ENCODE data around the gene NECAB3.

NECAB3 gene

DNA sequence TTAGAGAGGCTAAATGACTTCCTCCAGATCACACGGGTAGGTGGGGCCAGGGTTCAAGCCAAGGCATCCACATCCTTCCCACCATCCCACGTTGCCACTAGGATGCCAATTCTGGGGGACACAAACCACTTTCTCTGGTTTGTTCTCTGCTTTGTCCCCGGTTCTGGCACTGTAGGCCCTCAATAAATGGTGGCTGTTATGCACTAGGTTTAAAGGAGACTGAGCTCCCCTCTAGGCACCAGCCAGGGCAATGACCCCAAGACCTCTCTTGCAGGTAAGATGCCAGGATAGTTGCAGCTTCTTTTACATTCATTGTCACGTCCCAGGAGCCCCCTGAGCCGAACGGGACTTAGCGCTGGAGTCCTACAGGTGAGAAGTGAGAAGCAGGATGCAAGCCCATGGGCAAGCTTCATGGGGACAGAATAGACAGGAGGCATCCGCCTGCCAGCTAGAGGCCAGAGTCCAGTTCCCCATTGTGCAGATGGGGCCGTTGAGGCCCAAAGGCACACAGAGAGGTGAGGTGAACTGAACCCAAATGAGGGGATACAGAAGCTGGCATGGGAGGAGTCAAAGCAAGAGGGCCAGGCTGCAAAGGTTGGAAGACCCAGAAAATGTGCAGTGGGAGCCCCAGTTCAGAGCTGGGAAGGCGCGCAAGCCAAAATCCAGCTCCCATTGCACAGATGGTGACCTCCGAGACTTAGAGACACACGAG lies 45.2 kb upstream of the NECAB3 start:
- DNase-seq, result no peak
- H3K9me3 ChIP-seq (replicated peaks; ENCODE audit: insufficient read depth, low read length), result no peaks in the 10 kb centered on the region
- peaks cover 7% of the 10 kb centered on the region; the same call in 1 of the 2 replicates for H3K4me1 ChIP-seq (ENCODE audit: low read length)
- peak overlapping the region; percentile 33; the same call in 1 of the 2 replicates for H3K27ac ChIP-seq (ENCODE audit: low read length)
- no peaks in the 10 kb centered on the region for H3K9me2 ChIP-seq (replicated peaks; ENCODE audit: insufficient read depth, low read length)
- no peaks in the 10 kb centered on the region for H4K20me1 ChIP-seq (ENCODE audit: insufficient read depth, low read length)
- peak overlapping the region; percentile 95 for H3K4me2 ChIP-seq (ENCODE audit: low read depth, low read length)
- H3K36me3 ChIP-seq (replicated peaks; ENCODE audit: insufficient read depth, low read length), result no peaks in the 10 kb centered on the region
- no peak for TF ChIP-seq CTCF (IDR thresholded peaks at IDR 0.05; ENCODE audit: low read length)
- no peak for TF ChIP-seq EZH2phosphoT487 (IDR thresholded peaks at IDR 0.05; ENCODE audit: low read length)
- no peak for TF ChIP-seq EZH2 (optimal IDR thresholded peaks at IDR 0.05; ENCODE audit: low read depth, low read length)
- no peaks in the 10 kb centered on the region for H3F3A ChIP-seq (ENCODE audit: insufficient read depth, low read length)
- peak overlapping the region; percentile 92 for H3K4me3 ChIP-seq (ENCODE audit: low read length)
- H3K9ac ChIP-seq (ENCODE audit: low read length), result peak overlapping the region; percentile 71
- H3K27me3 ChIP-seq (replicated peaks; ENCODE audit: insufficient read depth, low read length), result no peaks in the 10 kb centered on the region
- peak overlapping the region; percentile 98 for H2AFZ ChIP-seq (ENCODE audit: low read length)
- peaks cover 21% of the 10 kb centered on the region for H3K79me2 ChIP-seq (ENCODE audit: low read length)

GRCh38 chr20:33716498-33716897 lies 42.3 kb upstream of the NECAB3 start:
- H3K27ac ChIP-seq (ENCODE audit: low read length), result no peak overlapping the region
- no peak overlapping the region for H3K9ac ChIP-seq (ENCODE audit: low read length)
- no peaks in the 10 kb centered on the region for H4K20me1 ChIP-seq (ENCODE audit: insufficient read depth, low read length)

GRCh38 chr20:33713865-33714367 lies 39.7 kb upstream of the NECAB3 start:
- H3K27me3 ChIP-seq (replicated peaks; ENCODE audit: insufficient read depth, low read length), result no peaks in the 10 kb centered on the region
- H3K79me2 ChIP-seq (ENCODE audit: low read length), result peaks cover 10% of the 10 kb centered on the region
- H3F3A ChIP-seq (ENCODE audit: insufficient read depth, low read length), result no peaks in the 10 kb centered on the region
- H3K36me3 ChIP-seq (replicated peaks; ENCODE audit: insufficient read depth, low read length), result no peaks in the 10 kb centered on the region
- no peaks in the 10 kb centered on the region for H3K9me2 ChIP-seq (replicated peaks; ENCODE audit: insufficient read depth, low read length)
- H4K20me1 ChIP-seq (ENCODE audit: insufficient read depth, low read length), result no peaks in the 10 kb centered on the region
- no peak overlapping the region for H3K27ac ChIP-seq (ENCODE audit: low read length)
- no peak overlapping the region for H2AFZ ChIP-seq (ENCODE audit: low read length)
- DNase-seq, result no peak
- H3K9me3 ChIP-seq (replicated peaks; ENCODE audit: insufficient read depth, low read length), result no peaks in the 10 kb centered on the region
- TF ChIP-seq CTCF (IDR thresholded peaks at IDR 0.05; ENCODE audit: low read length) (no peak), EZH2 (optimal IDR thresholded peaks at IDR 0.05; ENCODE audit: low read depth, low read length) (no peak), EZH2phosphoT487 (IDR thresholded peaks at IDR 0.05; ENCODE audit: low read length) (no peak)
- no peak overlapping the region for H3K4me3 ChIP-seq (ENCODE audit: low read length)
- H3K4me1 ChIP-seq (ENCODE audit: low read length), result no peaks in the 10 kb centered on the region
- no peak overlapping the region for H3K4me2 ChIP-seq (ENCODE audit: low read depth, low read length)
- no peak overlapping the region for H3K9ac ChIP-seq (ENCODE audit: low read length)

More at GRCh38 chr20:33716498-33716897, 42.3 kb upstream of the NECAB3 start:
- H3K36me3 ChIP-seq (replicated peaks; ENCODE audit: insufficient read depth, low read length), result no peaks in the 10 kb centered on the region
- no peak overlapping the region for H2AFZ ChIP-seq (ENCODE audit: low read length)
- no peaks in the 10 kb centered on the region for H3K9me2 ChIP-seq (replicated peaks; ENCODE audit: insufficient read depth, low read length)
- no peaks in the 10 kb centered on the region for H3F3A ChIP-seq (ENCODE audit: insufficient read depth, low read length)
- no peak overlapping the region for H3K4me2 ChIP-seq (ENCODE audit: low read depth, low read length)
- no peak for TF ChIP-seq EZH2phosphoT487 (IDR thresholded peaks at IDR 0.05; ENCODE audit: low read length)
- no peak for TF ChIP-seq EZH2 (optimal IDR thresholded peaks at IDR 0.05; ENCODE audit: low read depth, low read length)
- TF ChIP-seq CTCF (IDR thresholded peaks at IDR 0.05; ENCODE audit: low read length), result no peak
- no peak overlapping the region for H3K4me3 ChIP-seq (ENCODE audit: low read length)
- no peaks in the 10 kb centered on the region for H3K27me3 ChIP-seq (replicated peaks; ENCODE audit: insufficient read depth, low read length)
- peaks cover 7% of the 10 kb centered on the region; the same call in 1 of the 2 replicates for H3K4me1 ChIP-seq (ENCODE audit: low read length)
- peaks cover 21% of the 10 kb centered on the region for H3K79me2 ChIP-seq (ENCODE audit: low read length)
- H3K9me3 ChIP-seq (replicated peaks; ENCODE audit: insufficient read depth, low read length), result no peaks in the 10 kb centered on the region
- no peak for DNase-seq

Data from MM.1S (cell line).